Adrenal gland (tissue), 5 donors: Measurements from ENCODE around the gene SLC24A4.

ENCODE experiments used
- CTCF ChIP-seq, 6 experiments: fragments of 450-650 bp in 4 of 6; fragments of 200-600 bp in 2 of 6; sonication (generic) in 1 of 6; IDR thresholded peaks; 1 replicate in 5 of 6; 2 replicates in 1 of 6; pipeline versions ENCODE4 v1.5.1 to v1.8.0; 2016 to 2021; ENCODE audit warnings: antibody characterized with exemption in 6 of 6, mild to moderate bottlenecking in 2 of 6, moderate library complexity in 1 of 6
- POLR2A ChIP-seq, 2 donors: fragments of 450-650 bp; IDR thresholded peaks; one replicate each; pipeline ENCODE4 v1.6.1; 2017; ENCODE audit warnings: antibody characterized with exemption in 2 of 2, mild to moderate bottlenecking in 2 of 2, moderate library complexity in 1 of 2
- donor health status: DM: no; HTN: no; CAD: no.

DNA sequence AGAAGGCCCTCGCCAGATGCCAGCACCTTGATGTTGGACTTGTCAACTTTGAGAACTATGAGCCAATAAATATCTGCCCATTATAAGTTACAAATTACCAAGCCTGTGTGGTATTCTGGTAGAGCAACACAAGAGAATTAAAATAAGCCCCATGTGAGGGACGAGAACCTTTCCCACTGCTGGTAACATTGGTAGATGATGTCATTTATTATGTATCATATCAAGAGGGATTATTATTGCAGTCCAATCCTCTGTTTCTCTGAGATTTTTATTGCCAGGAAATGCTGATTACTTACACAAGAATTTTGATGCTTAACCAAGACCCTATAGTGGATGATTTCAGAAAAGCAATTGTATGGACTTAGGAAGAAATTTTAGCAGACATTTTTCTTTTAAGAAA lies 40.3 kb upstream of the SLC24A4 start:
- TF ChIP-seq CTCF (IDR thresholded peaks at IDR 0.05) (no peak), POLR2A (IDR thresholded peaks at IDR 0.05) (no peak)
